Prostate gland (tissue), 2 donors: ENCODE data around the gene TSC22D3. TPM values are rescaled to one million over a fixed set of nuclear protein-coding genes. Genes with fewer than 3 reads are reported as not detected.
"Not testable (repeated sequence)": the region's sequence is repeated elsewhere in the genome, so short reads cannot be mapped to it uniquely, and the experiment has no call there.

Experiments
- DNase-seq: peaks from one replicate; pipeline ENCODE4 v3.0.0-alpha.2; 2019; ENCODE audit warnings: low spot score
- H3K27ac ChIP-seq, 2 donors: fragments of 200-600 bp; sonication (generic); 2 replicates each; pipeline ENCODE4 v1.5.1; 2017 to 2019
- H3K27me3 ChIP-seq: fragments of 200-600 bp; sonication (generic); replicated peaks from 2 replicates; pipeline ENCODE4 v1.5.1; 2019; ENCODE audit not compliant: insufficient read depth
- H3K36me3 ChIP-seq, 2 donors: fragments of 200-600 bp; sonication (generic); 1 replicate in 1 of 2; 2 replicates in 1 of 2; pipeline versions ENCODE4 v1.5.1 to v1.8.1; 2017 to 2019
- H3K4me1 ChIP-seq: fragments of 200-600 bp; sonication (generic); replicated peaks from 2 replicates; pipeline ENCODE4 v1.5.1; 2019
- H3K4me3 ChIP-seq, 2 donors: fragments of 200-600 bp; sonication (generic); 2 replicates each; pipeline ENCODE4 v1.5.1; 2017 to 2019
- H3K9me3 ChIP-seq: fragments of 200-600 bp; sonication (generic); 2 replicates; pipeline ENCODE4 v1.5.1; 2017
- CTCF ChIP-seq, 4 experiments: fragments of 200-600 bp in 2 of 4; fragments of 450-650 bp in 2 of 4; sonication (generic) in 2 of 4; IDR thresholded peaks; 1 replicate in 3 of 4; 2 replicates in 1 of 4; pipeline ENCODE4 v1.5.1; 2016 to 2019; ENCODE audit warnings: antibody characterized with exemption in 4 of 4, mild to moderate bottlenecking in 2 of 4, moderate library complexity in 2 of 4
- POLR2A ChIP-seq: fragments of 450-650 bp; IDR thresholded peaks from one replicate; pipeline ENCODE4 v1.6.1; 2016; ENCODE audit warnings: antibody characterized with exemption, mild to moderate bottlenecking
- POLR2AphosphoS5 ChIP-seq: sonication (generic); formaldehyde crosslinking; IDR thresholded peaks from one replicate; pipeline ENCODE4 v1.6.1; 2017; ENCODE audit warnings: antibody characterized with exemption
- WGBS: methylation state at CpG from one replicate; pipeline ENCODE4 v1.1.5; 2018; 5-methylcytosine and 5-hydroxymethylcytosine counted together
- intact Hi-C: fragments of 100-400 bp; cut with DNase I; formaldehyde crosslinking; loops from one replicate; pipeline ENCODE4 v1.14.2; 2022
- total RNA-seq, 2 donors: library from RNA; depleted of rRNA; stranded (reverse); fragments of >200 nt; gene quantifications; one replicate each; pipeline ENCODE4 v1.1.0, GENCODE V29; 2016

The TSC22D3 gene
- total RNA-seq, 2 donors from 2014 or later: 480 to 1,164 TPM

DNA sequence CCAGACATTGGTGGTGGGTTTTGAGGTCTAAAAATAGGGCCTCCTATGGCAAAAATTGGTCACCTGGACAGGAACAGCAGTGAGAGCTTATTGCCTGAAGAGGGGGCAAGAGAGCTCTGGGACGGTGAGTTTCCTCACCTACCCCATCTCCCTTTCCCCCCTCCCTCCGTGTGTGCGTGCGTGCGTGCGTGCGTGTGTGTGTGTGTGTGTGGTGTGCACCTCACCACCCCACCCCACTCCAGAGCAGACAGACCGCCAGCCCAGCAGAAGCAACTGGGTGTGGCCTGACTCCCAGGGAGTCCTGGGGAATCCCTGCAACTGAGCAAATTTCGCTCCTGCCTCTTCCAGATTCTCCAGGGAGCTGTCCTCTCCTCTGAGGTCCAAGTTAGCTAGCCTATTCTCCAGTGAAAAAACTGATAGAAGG, 102.6 kb downstream of the TSC22D3 start:
- no peaks in the 10 kb centered on the region for H3K36me3 ChIP-seq
- no peaks in the 10 kb centered on the region for H3K9me3 ChIP-seq
- intact Hi-C loops: loop anchor here (5.0 kb wide), 1 partner anchor 104 kb away; the partner anchor contains the start of genes NCBP2L and TSC22D3
- H3K4me3 ChIP-seq: no peak overlapping the region
- TF ChIP-seq CTCF (IDR thresholded peaks at IDR 0.05) (peak; percentile 44 to 85 (median 70)), POLR2A (no peak), POLR2AphosphoS5 (peak; percentile 61)
- H3K4me1 ChIP-seq: no peaks in the 10 kb centered on the region
- WGBS: 4% methylated on average over 9 of the region's 9 CpGs
- peak; percentile 58 for DNase-seq
- no peaks in the 10 kb centered on the region for H3K27me3 ChIP-seq
- peak overlapping the region; percentile 89 for H3K27ac ChIP-seq

GRCh38 chrX:107671256-107671655, 104.3 kb downstream of the TSC22D3 start:
- not testable (repeated sequence) for H3K36me3 ChIP-seq, H3K4me1 ChIP-seq, H3K27me3 ChIP-seq, DNase-seq, H3K4me3 ChIP-seq, H3K27ac ChIP-seq, H3K9me3 ChIP-seq
- 86% methylated on average over 9 of the region's 9 CpGs for WGBS
- intact Hi-C loops: loop anchor here (5.0 kb wide), 1 partner anchor 106 kb away; the partner anchor contains the start of genes NCBP2L and TSC22D3

DNA sequence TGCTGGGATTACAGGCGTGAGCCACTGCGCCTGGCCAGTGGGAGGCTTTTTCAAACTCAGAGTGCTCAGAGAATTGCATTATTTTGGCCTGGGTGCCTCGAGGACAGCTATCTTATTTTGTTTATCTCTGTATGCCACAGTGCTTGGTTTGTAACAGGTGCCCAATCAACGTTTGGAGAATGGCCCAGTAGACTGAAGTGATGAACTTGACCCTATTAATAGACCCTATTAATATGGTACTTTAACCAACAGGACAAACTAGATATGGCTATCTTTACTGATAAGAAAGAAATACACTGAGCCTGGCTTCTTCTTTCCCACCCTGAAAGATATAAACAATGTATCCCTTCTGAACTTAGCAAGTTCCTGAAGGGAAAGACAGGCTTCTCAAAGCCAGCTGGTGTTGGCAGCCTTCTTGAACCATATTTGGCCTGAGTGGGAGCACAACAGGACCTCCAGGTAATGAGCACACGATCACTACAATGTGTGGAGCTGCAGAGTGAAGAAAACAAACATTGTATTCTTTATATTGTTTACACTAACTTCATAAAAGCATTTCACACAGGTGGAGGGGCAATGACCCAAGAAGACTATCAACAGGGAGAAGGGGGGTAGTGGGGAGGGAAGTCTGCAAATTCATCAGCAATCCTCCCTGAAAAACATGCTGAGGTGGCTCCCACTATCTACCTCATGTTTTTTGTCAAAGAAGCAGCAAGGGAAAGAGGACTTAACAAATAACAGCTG, 105.5 kb downstream of the TSC22D3 start:
- Histone ChIP-seq H3K9me3 (no peaks in the 10 kb centered on the region), H3K36me3 (no peaks in the 10 kb centered on the region), H3K4me3 (no peak overlapping the region), H3K4me1 (no peaks in the 10 kb centered on the region), H3K27me3 (no peaks in the 10 kb centered on the region), H3K27ac (peak overlapping the region in 1 of 2 donors; percentile 35)
- 53% methylated on average over 5 of the region's 5 CpGs for WGBS
- TF ChIP-seq POLR2A: no peak
- TF ChIP-seq CTCF (IDR thresholded peaks at IDR 0.05): no peak
- TF ChIP-seq POLR2AphosphoS5: peak; percentile 48
- DNase-seq: no peak
- intact Hi-C loops: loop anchor here (5.0 kb wide), 1 partner anchor 107 kb away; the partner anchor contains the start of genes NCBP2L and TSC22D3

- H3K27ac ChIP-seq: no peak overlapping the region
- intact Hi-C loops: no loop called here
- WGBS: 93% methylated on average over 4 of the region's 4 CpGs
- H3K27me3 ChIP-seq: no peaks in the 10 kb centered on the region
- no peaks in the 10 kb centered on the region for H3K36me3 ChIP-seq
- no peaks in the 10 kb centered on the region for H3K4me1 ChIP-seq
- no peak overlapping the region for H3K4me3 ChIP-seq
- DNase-seq: no peak
- no peaks in the 10 kb centered on the region for H3K9me3 ChIP-seq
- TF ChIP-seq POLR2AphosphoS5: no peak
- no peak for TF ChIP-seq POLR2A
- TF ChIP-seq CTCF (IDR thresholded peaks at IDR 0.05): no peak
These were observed 106.3 kb downstream of the TSC22D3 start for GRCh38 chrX:107669261-107669660.

GRCh38 chrX:107668710-107669109, 106.9 kb downstream of the TSC22D3 start:
- DNase-seq, H3K27ac ChIP-seq, H3K9me3 ChIP-seq, intact Hi-C loops, H3K4me1 ChIP-seq, H3K27me3 ChIP-seq, H3K36me3 ChIP-seq, H3K4me3 ChIP-seq: not testable (repeated sequence)
- WGBS: 100% methylated on average over 1 of the region's 5 CpGs

DNA sequence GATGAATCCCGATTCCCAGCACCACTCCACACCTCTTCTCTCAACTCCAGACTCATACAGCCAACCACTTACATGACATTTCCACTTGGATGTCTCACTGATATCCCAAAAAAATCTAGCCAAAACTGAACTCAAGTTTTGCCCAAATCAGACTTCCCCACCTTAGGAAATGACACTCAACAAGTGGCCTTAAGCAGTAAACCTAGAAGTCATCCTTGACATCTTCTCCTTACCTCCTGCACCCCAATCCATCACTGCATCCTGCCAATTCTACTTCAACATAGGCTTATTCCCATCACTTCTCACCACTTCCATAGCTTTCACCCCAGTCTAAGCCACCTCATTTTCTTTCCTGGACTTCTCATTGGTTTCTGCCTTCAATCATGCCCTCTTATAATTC, 108.2 kb downstream of the TSC22D3 start:
- intact Hi-C loops: no loop called here
- Histone ChIP-seq H3K27ac (no peak overlapping the region), H3K9me3 (no peaks in the 10 kb centered on the region), H3K36me3 (no peaks in the 10 kb centered on the region), H3K4me1 (no peaks in the 10 kb centered on the region), H3K27me3 (no peaks in the 10 kb centered on the region), H3K4me3 (no peak overlapping the region)
- TF ChIP-seq CTCF (IDR thresholded peaks at IDR 0.05) (no peak), POLR2AphosphoS5 (no peak), POLR2A (no peak)
- WGBS: 100% methylated on average over 1 of the region's 1 CpG
- no peak for DNase-seq
